Endothelial cell (in vitro differentiated cells): ENCODE data around the gene MYO1C. TPM values are rescaled to one million over a fixed set of nuclear protein-coding genes. Genes with fewer than 3 reads are reported as not detected.
"Not testable (repeated sequence)": the region's sequence is repeated elsewhere in the genome, so short reads cannot be mapped to it uniquely, and the experiment has no call there.

ENCODE experiments used
- DNase-seq: peaks from one replicate; pipeline ENCODE4 v3.0.0; 2021; ENCODE audit warnings: low spot score
- H3K27ac Mint-ChIP-seq: one replicate; pipeline ENCODE4 v1.8.0; 2021; ENCODE audit warnings: mixed read lengths, inconsistent platforms; ENCODE audit not compliant: unreplicated experiment
- H3K27me3 Mint-ChIP-seq: one replicate; pipeline ENCODE4 v1.8.0; 2021; ENCODE audit warnings: mild to moderate bottlenecking, moderate library complexity, mixed read lengths, inconsistent platforms; ENCODE audit not compliant: unreplicated experiment
- H3K36me3 Mint-ChIP-seq: one replicate; pipeline ENCODE4 v1.8.0; 2021; ENCODE audit warnings: mild to moderate bottlenecking, low read depth, mixed read lengths, inconsistent platforms; ENCODE audit not compliant: unreplicated experiment
- H3K4me1 Mint-ChIP-seq: one replicate; pipeline ENCODE4 v1.8.0; 2021; ENCODE audit warnings: mild to moderate bottlenecking, mixed read lengths, inconsistent platforms; ENCODE audit not compliant: unreplicated experiment
- H3K4me3 Mint-ChIP-seq: one replicate; pipeline ENCODE4 v1.8.0; 2021; ENCODE audit warnings: mild to moderate bottlenecking, mixed read lengths, inconsistent platforms; ENCODE audit not compliant: unreplicated experiment
- H3K9me3 Mint-ChIP-seq: one replicate; pipeline ENCODE4 v1.8.0; 2021; ENCODE audit warnings: mixed read lengths, inconsistent platforms; ENCODE audit not compliant: unreplicated experiment
- total RNA-seq: library from RNA; stranded (reverse); fragmentation: NEBNext Ultra II Directional; extraction: Animal tissue kit (Norgen Biotek cat#: 25700); gene quantifications from one replicate; pipeline ENCODE4 v1.2.1, GENCODE V29; 2021; ENCODE audit not compliant: unreplicated experiment
- TF ChIP-seq, protein P1 (sequence below): fragments of 200-600 bp; sonication (generic); IDR thresholded peaks from one replicate; pipeline ENCODE4 v1.5.0; 2021; ENCODE audit warnings: antibody characterized with exemption; ENCODE audit not compliant: unreplicated experiment

Gene MYO1C
- total RNA-seq, 1 donor from 2014 or later: 117 TPM

DNA sequence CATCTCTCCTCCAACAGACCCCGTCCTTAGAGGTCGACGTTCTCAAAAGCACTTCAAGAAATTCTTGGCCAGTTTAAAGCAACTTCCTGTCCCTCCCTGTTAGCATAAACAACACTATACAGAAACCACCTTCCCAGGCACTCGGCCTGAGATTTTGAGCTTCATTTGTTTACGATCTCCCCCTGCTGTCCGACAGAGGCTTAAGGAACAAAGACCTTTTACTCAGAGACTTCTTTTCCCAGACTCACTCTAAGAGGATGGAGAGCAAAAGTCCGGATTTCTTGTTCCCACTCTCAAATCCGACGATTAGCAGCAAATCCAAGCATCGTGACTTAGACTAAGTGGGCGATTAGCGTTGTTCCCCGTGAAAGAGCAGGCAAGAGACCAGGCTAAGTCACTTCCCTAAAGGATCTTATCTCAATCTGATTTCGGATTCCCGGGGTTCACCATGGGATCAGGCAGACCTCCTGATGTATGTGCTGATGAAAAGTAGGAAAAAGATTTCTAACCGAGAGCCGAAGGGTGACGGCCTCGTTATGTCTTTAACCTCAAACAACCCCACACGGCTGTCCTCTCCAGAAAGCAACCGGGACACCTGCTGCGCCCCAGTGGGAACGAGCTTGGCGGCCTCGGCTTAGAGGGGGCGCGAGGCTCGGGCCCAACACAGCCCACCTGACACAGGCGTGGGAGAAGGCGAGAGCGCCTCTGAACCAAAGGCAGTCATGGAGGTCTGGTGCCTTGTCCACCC, 23.3 kb upstream of the MYO1C start:
- TF ChIP-seq, protein P1, sequence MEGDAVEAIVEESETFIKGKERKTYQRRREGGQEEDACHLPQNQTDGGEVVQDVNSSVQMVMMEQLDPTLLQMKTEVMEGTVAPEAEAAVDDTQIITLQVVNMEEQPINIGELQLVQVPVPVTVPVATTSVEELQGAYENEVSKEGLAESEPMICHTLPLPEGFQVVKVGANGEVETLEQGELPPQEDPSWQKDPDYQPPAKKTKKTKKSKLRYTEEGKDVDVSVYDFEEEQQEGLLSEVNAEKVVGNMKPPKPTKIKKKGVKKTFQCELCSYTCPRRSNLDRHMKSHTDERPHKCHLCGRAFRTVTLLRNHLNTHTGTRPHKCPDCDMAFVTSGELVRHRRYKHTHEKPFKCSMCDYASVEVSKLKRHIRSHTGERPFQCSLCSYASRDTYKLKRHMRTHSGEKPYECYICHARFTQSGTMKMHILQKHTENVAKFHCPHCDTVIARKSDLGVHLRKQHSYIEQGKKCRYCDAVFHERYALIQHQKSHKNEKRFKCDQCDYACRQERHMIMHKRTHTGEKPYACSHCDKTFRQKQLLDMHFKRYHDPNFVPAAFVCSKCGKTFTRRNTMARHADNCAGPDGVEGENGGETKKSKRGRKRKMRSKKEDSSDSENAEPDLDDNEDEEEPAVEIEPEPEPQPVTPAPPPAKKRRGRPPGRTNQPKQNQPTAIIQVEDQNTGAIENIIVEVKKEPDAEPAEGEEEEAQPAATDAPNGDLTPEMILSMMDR: peak; percentile 27
- peaks cover 50% of the 10 kb centered on the region for H3K4me1 Mint-ChIP-seq
- peaks cover 4% of the 10 kb centered on the region for H3K27me3 Mint-ChIP-seq
- H3K9me3 Mint-ChIP-seq: no peaks in the 10 kb centered on the region
- DNase-seq: peak; percentile 55
- H3K4me3 Mint-ChIP-seq: peak overlapping the region; percentile 92
- peak overlapping the region; percentile 76 for H3K27ac Mint-ChIP-seq
- H3K36me3 Mint-ChIP-seq: peaks cover 37% of the 10 kb centered on the region

DNA sequence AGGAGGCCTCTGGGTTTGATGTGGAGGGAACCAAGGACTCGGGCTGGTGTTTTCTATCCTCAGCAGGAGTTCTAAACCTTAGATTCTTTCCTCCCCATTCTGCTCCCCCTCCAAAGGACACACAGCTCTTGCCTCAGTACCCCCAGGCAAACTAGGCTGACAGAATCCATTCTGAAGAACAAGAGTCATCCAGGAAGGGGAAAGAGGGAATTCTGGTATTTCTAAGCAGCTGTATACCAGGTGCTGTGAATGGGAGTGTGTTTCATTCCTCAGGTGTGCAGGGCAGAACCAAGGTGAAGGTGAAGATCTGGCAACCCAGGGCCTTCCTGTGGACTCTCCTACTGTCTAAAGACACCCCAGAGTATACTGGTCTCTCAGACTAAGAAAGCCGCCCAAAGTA, 19.9 kb upstream of the MYO1C start:
- DNase-seq: no peak
- H3K27ac Mint-ChIP-seq: no peak overlapping the region
- TF ChIP-seq, protein P1: no peak
- peaks cover 41% of the 10 kb centered on the region for H3K4me1 Mint-ChIP-seq
- H3K36me3 Mint-ChIP-seq: peaks cover 30% of the 10 kb centered on the region
- H3K9me3 Mint-ChIP-seq: no peaks in the 10 kb centered on the region
- H3K4me3 Mint-ChIP-seq: no peak overlapping the region
- H3K27me3 Mint-ChIP-seq: peaks cover 2% of the 10 kb centered on the region

DNA sequence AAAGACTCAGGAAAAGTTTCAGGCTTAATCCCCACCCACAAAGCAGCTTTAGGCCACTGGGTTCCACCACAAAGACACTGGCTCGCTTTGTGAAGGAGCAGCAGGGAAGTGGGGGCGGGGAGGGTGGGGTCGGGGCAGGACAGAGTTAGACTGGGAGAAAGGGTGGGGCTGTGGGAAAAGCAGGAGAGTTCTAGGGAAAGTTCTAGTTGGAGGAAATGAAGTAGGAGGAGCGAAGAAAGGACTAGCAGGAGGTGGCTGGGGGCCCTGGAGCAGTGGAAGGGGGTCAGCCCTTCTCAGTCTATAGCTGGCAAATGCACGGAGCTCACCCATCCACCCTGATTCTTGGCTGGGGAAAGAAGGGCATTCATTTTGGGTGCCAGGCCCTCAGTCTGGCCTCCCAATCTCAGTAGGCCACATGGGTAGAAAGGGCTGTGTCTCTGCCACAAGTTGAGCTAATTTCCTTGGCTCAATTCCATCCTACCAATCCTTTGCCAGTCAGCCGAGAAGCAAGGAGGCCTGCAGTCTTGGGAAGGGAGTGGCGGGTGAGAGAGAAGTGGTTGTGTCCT, 19.4 kb upstream of the MYO1C start:
- H3K27me3 Mint-ChIP-seq: peaks cover 4% of the 10 kb centered on the region
- TF ChIP-seq, protein P1: no peak
- H3K9me3 Mint-ChIP-seq: no peaks in the 10 kb centered on the region
- no peak overlapping the region for H3K4me3 Mint-ChIP-seq
- peaks cover 33% of the 10 kb centered on the region for H3K36me3 Mint-ChIP-seq
- H3K4me1 Mint-ChIP-seq: peaks cover 43% of the 10 kb centered on the region
- no peak overlapping the region for H3K27ac Mint-ChIP-seq
- DNase-seq: no peak

DNA sequence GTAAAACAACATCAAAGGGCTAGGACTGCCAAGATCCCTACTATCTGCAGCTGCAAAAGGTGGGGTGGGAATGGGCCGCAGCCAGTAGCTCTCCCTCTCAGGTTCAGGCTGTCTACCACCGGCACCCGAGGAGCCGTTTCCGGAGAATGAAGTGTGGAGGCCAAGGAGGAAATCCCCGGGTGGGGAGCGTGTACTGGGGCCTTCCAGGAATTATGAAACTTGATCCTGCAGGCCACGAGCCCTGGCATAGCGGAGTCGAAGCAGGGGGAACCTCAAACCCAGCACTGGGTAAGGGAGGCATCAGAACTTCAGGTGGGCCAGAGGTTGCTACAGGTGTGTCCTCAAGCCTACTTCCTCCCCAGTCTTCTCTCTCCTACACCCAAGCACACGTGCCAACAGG, 18.8 kb upstream of the MYO1C start:
- no peak overlapping the region for H3K27ac Mint-ChIP-seq
- no peaks in the 10 kb centered on the region for H3K9me3 Mint-ChIP-seq
- H3K36me3 Mint-ChIP-seq: peaks cover 36% of the 10 kb centered on the region
- peaks cover 43% of the 10 kb centered on the region for H3K4me1 Mint-ChIP-seq
- H3K27me3 Mint-ChIP-seq: peaks cover 9% of the 10 kb centered on the region
- peak overlapping the region; percentile 25 for H3K4me3 Mint-ChIP-seq
- DNase-seq: no peak
- TF ChIP-seq, protein P1: no peak

DNA sequence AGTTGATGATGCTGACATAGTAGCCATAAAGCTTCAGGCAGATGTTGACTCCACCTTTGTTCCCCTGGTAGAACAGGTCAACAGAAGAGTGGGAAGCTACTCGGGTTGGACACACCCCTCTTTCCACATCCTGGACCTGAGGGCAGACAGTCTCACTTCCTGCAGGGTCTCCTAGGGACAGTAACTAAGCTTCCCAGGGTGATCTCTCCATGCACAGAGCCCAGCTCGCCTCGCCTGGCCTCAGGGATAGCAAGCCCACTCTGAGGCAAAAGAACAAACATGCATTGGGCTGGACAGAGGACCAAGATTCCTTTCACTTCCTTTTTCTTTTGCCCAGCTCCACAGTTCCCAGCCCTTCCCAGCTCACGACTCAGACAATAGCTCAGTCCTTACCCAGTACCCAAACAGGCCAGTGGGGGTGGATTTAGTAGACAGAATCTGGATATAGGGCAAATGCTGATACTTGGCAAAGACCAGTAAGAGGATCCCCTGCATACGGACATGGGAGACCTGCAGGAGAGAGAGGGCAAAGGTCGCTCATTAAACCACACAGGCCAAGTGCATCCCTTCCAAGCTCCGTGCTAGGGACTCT, 16.9 kb upstream of the MYO1C start:
- H3K4me1 Mint-ChIP-seq: peaks cover 35% of the 10 kb centered on the region
- H3K27ac Mint-ChIP-seq: no peak overlapping the region
- no peak for DNase-seq
- peaks cover 9% of the 10 kb centered on the region for H3K27me3 Mint-ChIP-seq
- TF ChIP-seq, protein P1: no peak
- no peaks in the 10 kb centered on the region for H3K9me3 Mint-ChIP-seq
- H3K4me3 Mint-ChIP-seq: peak overlapping the region; percentile 62
- peaks cover 35% of the 10 kb centered on the region for H3K36me3 Mint-ChIP-seq

DNA sequence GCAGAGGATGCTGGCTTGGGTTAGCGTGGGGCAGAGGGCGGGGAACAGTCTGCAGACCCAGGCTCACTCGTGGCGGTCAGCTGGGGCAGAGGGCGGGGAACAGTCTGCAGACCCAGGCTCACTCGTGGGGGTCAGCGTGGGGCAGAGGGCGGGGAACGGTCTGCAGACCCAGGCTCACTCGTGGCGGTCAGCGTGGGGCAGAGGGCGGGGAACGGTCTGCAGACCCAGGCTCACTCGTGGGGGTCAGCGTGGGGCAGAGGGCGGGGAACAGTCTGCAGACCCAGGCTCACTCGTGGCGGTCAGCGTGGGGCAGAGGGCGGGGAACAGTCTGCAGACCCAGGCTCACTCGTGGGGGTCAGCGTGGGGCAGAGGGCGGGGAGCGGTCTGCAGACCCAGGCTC, 16.2 kb upstream of the MYO1C start:
- peaks cover 39% of the 10 kb centered on the region for H3K36me3 Mint-ChIP-seq
- H3K9me3 Mint-ChIP-seq, H3K27ac Mint-ChIP-seq, DNase-seq, H3K27me3 Mint-ChIP-seq, H3K4me3 Mint-ChIP-seq: not testable (repeated sequence)
- peaks cover 35% of the 10 kb centered on the region for H3K4me1 Mint-ChIP-seq
